IPS-18a (cell line): ENCODE results near the gene NAV3.

ENCODE experiments used
- H3K27ac ChIP-seq: one replicate; pipeline ENCODE4 v1.5.1; 2013; ENCODE audit warnings: low read length
- H3K27me3 ChIP-seq: one replicate; pipeline ENCODE4 v1.6.1; 2013; ENCODE audit warnings: mild to moderate bottlenecking, low read length; ENCODE audit not compliant: control insufficient read depth, insufficient read depth
- H3K36me3 ChIP-seq: one replicate; pipeline ENCODE4 v1.6.1; 2013; ENCODE audit warnings: low read depth, low read length; ENCODE audit not compliant: control insufficient read depth
- H3K4me1 ChIP-seq: one replicate; pipeline ENCODE4 v1.6.1; 2013; ENCODE audit warnings: low read depth, low read length; ENCODE audit not compliant: control insufficient read depth
- H3K4me3 ChIP-seq: one replicate; pipeline ENCODE4 v1.5.1; 2013; ENCODE audit warnings: low read length
- H3K9ac ChIP-seq: one replicate; pipeline ENCODE4 v1.6.1; 2013; ENCODE audit warnings: mild to moderate bottlenecking, low read length, moderate library complexity
- H3K9me3 ChIP-seq: one replicate; pipeline ENCODE4 v1.6.1; 2013; ENCODE audit warnings: low read depth, low read length; ENCODE audit not compliant: control insufficient read depth

The NAV3 gene

DNA sequence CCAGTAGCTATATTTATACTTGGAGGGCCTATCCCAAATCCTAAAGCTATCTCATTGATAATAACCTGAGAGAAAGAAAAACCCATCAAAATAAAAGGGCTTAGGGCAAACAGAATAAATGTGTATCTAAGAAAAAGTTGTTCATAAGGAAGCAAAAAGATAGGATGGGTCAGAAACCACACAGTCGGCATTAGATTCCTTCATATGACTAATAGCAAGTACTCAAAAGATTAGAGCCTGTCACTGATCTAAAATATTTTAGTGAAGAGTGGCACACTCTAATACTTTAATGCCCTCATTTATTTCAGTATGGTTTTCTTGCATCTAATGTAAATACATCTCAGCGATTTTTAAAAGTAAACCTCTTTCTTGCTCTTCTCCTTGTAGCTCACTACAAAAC is 17.1 kb upstream of the NAV3 start:
- Histone ChIP-seq H3K27ac (no peak overlapping the region), H3K4me1 (no peaks in the 10 kb centered on the region), H3K27me3 (no peaks in the 10 kb centered on the region), H3K4me3 (no peak overlapping the region), H3K9ac (no peak overlapping the region), H3K9me3 (no peaks in the 10 kb centered on the region), H3K36me3 (no peaks in the 10 kb centered on the region)

- Histone ChIP-seq H3K9me3 (no peaks in the 10 kb centered on the region), H3K4me1 (no peaks in the 10 kb centered on the region), H3K9ac (no peak overlapping the region), H3K27me3 (no peaks in the 10 kb centered on the region), H3K36me3 (no peaks in the 10 kb centered on the region), H3K27ac (no peak overlapping the region), H3K4me3 (no peak overlapping the region)
Measured at GRCh38 chr12:77814386-77814785, 16.3 kb upstream of the NAV3 start.

DNA sequence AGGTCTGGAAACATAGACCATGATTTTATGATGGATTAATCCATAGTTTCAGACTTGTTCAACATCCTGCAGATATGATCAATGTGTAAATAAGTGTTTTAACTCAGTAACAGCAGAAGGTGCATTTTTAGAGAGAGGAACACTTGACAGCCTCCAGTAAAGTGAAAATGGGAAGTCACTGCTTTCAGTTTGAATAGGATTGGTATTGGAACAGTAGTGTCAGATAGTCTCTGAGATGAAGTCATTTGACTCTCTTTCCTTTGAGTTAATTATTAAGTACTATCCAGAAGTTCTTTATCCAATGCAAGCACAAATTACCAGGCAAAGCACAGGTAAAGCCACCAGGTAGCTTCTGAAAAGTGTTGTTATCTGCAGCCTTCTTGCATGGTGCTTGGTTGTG is 14.5 kb upstream of the NAV3 start:
- H3K27ac ChIP-seq, result no peak overlapping the region
- H3K4me1 ChIP-seq, result no peaks in the 10 kb centered on the region
- no peak overlapping the region for H3K4me3 ChIP-seq
- no peaks in the 10 kb centered on the region for H3K27me3 ChIP-seq
- no peak overlapping the region for H3K9ac ChIP-seq
- no peaks in the 10 kb centered on the region for H3K9me3 ChIP-seq
- H3K36me3 ChIP-seq, result no peaks in the 10 kb centered on the region

- Histone ChIP-seq H3K9ac (no peak overlapping the region), H3K4me3 (no peak overlapping the region), H3K4me1 (no peaks in the 10 kb centered on the region), H3K9me3 (no peaks in the 10 kb centered on the region), H3K36me3 (no peaks in the 10 kb centered on the region), H3K27ac (no peak overlapping the region), H3K27me3 (no peaks in the 10 kb centered on the region)
Measured at GRCh38 chr12:77817276-77817675, 13.4 kb upstream of the NAV3 start.

DNA sequence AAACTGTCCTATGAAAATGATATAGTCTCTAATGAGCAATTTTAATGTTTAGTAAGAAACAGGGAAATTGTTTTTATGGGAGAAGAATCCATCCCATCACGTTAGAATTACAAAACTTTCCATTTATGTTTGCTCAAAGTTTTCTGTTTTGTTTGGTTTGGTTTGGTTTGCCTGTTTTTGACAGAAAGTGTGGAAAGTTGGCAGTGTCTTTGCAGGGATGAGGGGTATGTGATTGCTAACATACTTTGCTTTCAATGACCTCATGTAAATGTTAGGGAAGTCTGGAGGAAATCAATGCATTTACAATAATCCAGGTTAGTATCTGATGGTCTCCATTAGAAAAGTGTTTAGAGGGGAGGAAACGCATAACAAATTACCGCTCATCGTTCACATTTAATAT is 12.3 kb upstream of the NAV3 start:
- Histone ChIP-seq H3K27me3 (no peaks in the 10 kb centered on the region), H3K36me3 (no peaks in the 10 kb centered on the region), H3K4me1 (no peaks in the 10 kb centered on the region), H3K4me3 (no peak overlapping the region), H3K27ac (no peak overlapping the region), H3K9me3 (no peaks in the 10 kb centered on the region), H3K9ac (no peak overlapping the region)

- H3K36me3 ChIP-seq, result no peaks in the 10 kb centered on the region
- H3K9ac ChIP-seq, result no peak overlapping the region
- no peak overlapping the region for H3K4me3 ChIP-seq
Measured at GRCh38 chr12:77821699-77822203, 8.9 kb upstream of the NAV3 start.

DNA sequence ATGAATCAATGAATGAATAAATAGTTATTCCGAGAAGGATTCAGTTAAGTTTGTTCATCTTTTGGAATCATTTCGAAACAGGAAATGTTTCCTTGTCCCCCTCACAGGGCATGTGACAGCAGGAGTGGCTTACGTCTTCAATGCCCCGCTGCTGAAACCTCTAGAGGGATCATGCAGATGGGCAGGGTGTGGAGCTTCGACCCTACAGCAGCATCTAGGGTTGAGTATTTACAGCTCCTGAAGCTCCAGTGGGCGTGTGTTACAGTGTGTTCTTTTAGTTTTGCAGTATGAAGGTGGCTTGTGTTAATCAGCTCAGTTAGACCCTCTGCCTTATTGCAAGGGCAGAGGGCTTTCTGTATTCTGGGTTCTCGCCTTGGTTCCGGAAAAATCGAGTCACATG is 2.6 kb downstream of the NAV3 start:
- Histone ChIP-seq H3K27me3 (no peaks in the 10 kb centered on the region), H3K9ac (no peak overlapping the region), H3K9me3 (no peaks in the 10 kb centered on the region), H3K4me3 (no peak overlapping the region), H3K4me1 (no peaks in the 10 kb centered on the region), H3K36me3 (no peaks in the 10 kb centered on the region), H3K27ac (no peak overlapping the region)

More at GRCh38 chr12:77821699-77822203, 8.9 kb upstream of the NAV3 start:
- H3K9me3 ChIP-seq, result no peaks in the 10 kb centered on the region
- no peaks in the 10 kb centered on the region for H3K4me1 ChIP-seq
- H3K27ac ChIP-seq, result no peak overlapping the region
- no peaks in the 10 kb centered on the region for H3K27me3 ChIP-seq

DNA sequence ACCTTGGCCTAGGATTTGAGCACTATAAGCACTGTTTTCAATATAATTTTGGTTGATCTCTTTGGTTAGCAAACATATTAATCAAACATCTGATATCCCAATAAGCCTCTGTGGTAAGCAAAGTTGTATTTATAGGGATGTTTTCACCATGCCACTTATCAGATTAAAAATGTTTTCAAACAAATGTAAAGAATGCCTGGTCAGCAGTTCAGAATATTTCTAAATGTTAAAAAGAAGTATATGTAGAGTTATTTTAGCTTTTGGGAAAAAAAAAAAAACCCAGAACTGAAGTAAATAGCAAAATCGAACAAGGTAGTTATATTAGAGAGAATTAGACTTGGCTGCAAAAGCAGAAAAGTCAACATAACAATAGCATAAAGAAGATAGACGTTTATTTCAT is 3.9 kb downstream of the NAV3 start:
- H3K27me3 ChIP-seq, result no peaks in the 10 kb centered on the region
- H3K4me3 ChIP-seq, result no peak overlapping the region
- H3K36me3 ChIP-seq, result no peaks in the 10 kb centered on the region
- H3K9ac ChIP-seq, result no peak overlapping the region
- H3K4me1 ChIP-seq, result no peaks in the 10 kb centered on the region
- no peak overlapping the region for H3K27ac ChIP-seq
- no peaks in the 10 kb centered on the region for H3K9me3 ChIP-seq

GRCh38 chr12:77835969-77836368 is 5.3 kb downstream of the NAV3 start:
- Histone ChIP-seq H3K27me3 (no peaks in the 10 kb centered on the region), H3K4me1 (no peaks in the 10 kb centered on the region), H3K4me3 (no peak overlapping the region), H3K27ac (no peak overlapping the region), H3K9ac (no peak overlapping the region), H3K9me3 (no peaks in the 10 kb centered on the region), H3K36me3 (no peaks in the 10 kb centered on the region)

- Histone ChIP-seq H3K36me3 (no peaks in the 10 kb centered on the region), H3K4me1 (no peaks in the 10 kb centered on the region), H3K9me3 (no peaks in the 10 kb centered on the region), H3K27me3 (no peaks in the 10 kb centered on the region), H3K9ac (no peak overlapping the region), H3K27ac (no peak overlapping the region), H3K4me3 (no peak overlapping the region)
Measured at GRCh38 chr12:77837876-77838291, 7.2 kb downstream of the NAV3 start.

- Histone ChIP-seq H3K9me3 (no peaks in the 10 kb centered on the region), H3K27ac (no peak overlapping the region), H3K36me3 (no peaks in the 10 kb centered on the region), H3K4me1 (no peaks in the 10 kb centered on the region), H3K4me3 (no peak overlapping the region), H3K9ac (no peak overlapping the region), H3K27me3 (no peaks in the 10 kb centered on the region)
Measured at GRCh38 chr12:77841521-77841920, 10.8 kb downstream of the NAV3 start.

- H3K4me3 ChIP-seq, result no peak overlapping the region
- no peaks in the 10 kb centered on the region for H3K9me3 ChIP-seq
- no peak overlapping the region for H3K9ac ChIP-seq
- no peak overlapping the region for H3K27ac ChIP-seq
- H3K4me1 ChIP-seq, result no peaks in the 10 kb centered on the region
- H3K36me3 ChIP-seq, result no peaks in the 10 kb centered on the region
- no peaks in the 10 kb centered on the region for H3K27me3 ChIP-seq
Measured at GRCh38 chr12:77842430-77842829, 11.7 kb downstream of the NAV3 start.
